ENCODE results near the gene POU2F3. TPM values are rescaled to one million over a fixed set of nuclear protein-coding genes. Genes with fewer than 3 reads are reported as not detected.

POU2F3 gene
- total and polyA plus RNA-seq, 2 of the 13 experiments (the other 11 are each of a cell fraction or from before 2014, with no cell fraction given), result not detected

DNA sequence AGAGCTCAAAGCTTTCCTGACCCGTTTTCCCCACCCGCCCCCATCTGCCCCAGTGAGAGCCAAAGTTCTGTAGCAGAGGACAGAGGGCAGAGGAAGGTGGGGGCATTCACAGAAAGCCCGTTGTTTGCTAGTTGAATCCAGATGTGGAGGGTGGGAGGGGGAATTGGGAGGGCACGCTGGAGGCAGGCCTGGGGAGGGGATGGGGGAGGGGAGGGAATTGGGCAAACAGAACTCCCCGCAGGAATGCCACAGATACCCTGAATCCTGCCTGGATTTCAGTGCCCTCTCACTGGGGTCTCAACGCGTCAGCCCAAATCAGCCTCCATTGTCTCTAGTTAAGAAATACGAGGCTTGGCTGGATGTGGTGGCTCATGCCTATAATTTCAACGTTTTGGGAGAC, 42.0 kb upstream of the POU2F3 start (continued):
- TF ChIP-seq CREM (IDR thresholded peaks at IDR 0.05) (no peak), CREM (CRISPR knock-in tag; IDR thresholded peaks at IDR 0.05) (no peak), CCDC6 (CRISPR knock-in tag; IDR thresholded peaks at IDR 0.05) (no peak), NR2F2 (IDR thresholded peaks at IDR 0.05; ENCODE audit: borderline replicate concordance, low read depth) (0 out of 2 replicates have a peak, but pooled peaks have one; percentile 32), BCL6 (CRISPR knock-in tag; IDR thresholded peaks at IDR 0.05) (no peak), KLF6 (CRISPR knock-in tag; IDR thresholded peaks at IDR 0.05) (no peak), NR2F6 (IDR thresholded peaks at IDR 0.05) (peak; percentile 31; the same call in 1 of the 2 replicates), NR2F6 (CRISPR knock-in tag; IDR thresholded peaks at IDR 0.05) (no peak), TEAD2 (CRISPR knock-in tag; IDR thresholded peaks at IDR 0.05) (no peak), ZNF333 (CRISPR knock-in tag; IDR thresholded peaks at IDR 0.05; ENCODE audit: borderline replicate concordance) (no peak), GFI1 (CRISPR knock-in tag; IDR thresholded peaks at IDR 0.05; ENCODE audit: borderline replicate concordance) (no peak), ZNF484 (CRISPR knock-in tag; IDR thresholded peaks at IDR 0.05; ENCODE audit: borderline replicate concordance, low read depth) (no peak), SP5 (CRISPR knock-in tag; IDR thresholded peaks at IDR 0.05; ENCODE audit: borderline replicate concordance, low read depth) (peak; percentile 20)
- TF ChIP-seq, protein P1, sequence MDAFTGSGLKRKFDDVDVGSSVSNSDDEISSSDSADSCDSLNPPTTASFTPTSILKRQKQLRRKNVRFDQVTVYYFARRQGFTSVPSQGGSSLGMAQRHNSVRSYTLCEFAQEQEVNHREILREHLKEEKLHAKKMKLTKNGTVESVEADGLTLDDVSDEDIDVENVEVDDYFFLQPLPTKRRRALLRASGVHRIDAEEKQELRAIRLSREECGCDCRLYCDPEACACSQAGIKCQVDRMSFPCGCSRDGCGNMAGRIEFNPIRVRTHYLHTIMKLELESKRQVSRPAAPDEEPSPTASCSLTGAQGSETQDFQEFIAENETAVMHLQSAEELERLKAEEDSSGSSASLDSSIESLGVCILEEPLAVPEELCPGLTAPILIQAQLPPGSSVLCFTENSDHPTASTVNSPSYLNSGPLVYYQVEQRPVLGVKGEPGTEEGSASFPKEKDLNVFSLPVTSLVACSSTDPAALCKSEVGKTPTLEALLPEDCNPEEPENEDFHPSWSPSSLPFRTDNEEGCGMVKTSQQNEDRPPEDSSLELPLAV (CRISPR knock-in tag; conservative IDR thresholded peaks at IDR 0.05; ENCODE audit: low read depth), result no peak
- TF ChIP-seq, protein P2, sequence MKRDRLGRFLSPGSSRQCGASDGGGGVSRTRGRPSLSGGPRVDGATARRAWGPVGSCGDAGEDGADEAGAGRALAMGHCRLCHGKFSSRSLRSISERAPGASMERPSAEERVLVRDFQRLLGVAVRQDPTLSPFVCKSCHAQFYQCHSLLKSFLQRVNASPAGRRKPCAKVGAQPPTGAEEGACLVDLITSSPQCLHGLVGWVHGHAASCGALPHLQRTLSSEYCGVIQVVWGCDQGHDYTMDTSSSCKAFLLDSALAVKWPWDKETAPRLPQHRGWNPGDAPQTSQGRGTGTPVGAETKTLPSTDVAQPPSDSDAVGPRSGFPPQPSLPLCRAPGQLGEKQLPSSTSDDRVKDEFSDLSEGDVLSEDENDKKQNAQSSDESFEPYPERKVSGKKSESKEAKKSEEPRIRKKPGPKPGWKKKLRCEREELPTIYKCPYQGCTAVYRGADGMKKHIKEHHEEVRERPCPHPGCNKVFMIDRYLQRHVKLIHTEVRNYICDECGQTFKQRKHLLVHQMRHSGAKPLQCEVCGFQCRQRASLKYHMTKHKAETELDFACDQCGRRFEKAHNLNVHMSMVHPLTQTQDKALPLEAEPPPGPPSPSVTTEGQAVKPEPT (CRISPR knock-in tag; IDR thresholded peaks at IDR 0.05; ENCODE audit: low read depth), result no peak
- TF ChIP-seq, protein P3, sequence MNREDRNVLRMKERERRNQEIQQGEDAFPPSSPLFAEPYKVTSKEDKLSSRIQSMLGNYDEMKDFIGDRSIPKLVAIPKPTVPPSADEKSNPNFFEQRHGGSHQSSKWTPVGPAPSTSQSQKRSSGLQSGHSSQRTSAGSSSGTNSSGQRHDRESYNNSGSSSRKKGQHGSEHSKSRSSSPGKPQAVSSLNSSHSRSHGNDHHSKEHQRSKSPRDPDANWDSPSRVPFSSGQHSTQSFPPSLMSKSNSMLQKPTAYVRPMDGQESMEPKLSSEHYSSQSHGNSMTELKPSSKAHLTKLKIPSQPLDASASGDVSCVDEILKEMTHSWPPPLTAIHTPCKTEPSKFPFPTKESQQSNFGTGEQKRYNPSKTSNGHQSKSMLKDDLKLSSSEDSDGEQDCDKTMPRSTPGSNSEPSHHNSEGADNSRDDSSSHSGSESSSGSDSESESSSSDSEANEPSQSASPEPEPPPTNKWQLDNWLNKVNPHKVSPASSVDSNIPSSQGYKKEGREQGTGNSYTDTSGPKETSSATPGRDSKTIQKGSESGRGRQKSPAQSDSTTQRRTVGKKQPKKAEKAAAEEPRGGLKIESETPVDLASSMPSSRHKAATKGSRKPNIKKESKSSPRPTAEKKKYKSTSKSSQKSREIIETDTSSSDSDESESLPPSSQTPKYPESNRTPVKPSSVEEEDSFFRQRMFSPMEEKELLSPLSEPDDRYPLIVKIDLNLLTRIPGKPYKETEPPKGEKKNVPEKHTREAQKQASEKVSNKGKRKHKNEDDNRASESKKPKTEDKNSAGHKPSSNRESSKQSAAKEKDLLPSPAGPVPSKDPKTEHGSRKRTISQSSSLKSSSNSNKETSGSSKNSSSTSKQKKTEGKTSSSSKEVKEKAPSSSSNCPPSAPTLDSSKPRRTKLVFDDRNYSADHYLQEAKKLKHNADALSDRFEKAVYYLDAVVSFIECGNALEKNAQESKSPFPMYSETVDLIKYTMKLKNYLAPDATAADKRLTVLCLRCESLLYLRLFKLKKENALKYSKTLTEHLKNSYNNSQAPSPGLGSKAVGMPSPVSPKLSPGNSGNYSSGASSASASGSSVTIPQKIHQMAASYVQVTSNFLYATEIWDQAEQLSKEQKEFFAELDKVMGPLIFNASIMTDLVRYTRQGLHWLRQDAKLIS (CRISPR knock-in tag; IDR thresholded peaks at IDR 0.05), result no peak
- TF ChIP-seq, protein P4, sequence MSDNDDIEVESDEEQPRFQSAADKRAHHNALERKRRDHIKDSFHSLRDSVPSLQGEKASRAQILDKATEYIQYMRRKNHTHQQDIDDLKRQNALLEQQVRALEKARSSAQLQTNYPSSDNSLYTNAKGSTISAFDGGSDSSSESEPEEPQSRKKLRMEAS (IDR thresholded peaks at IDR 0.05), result no peak; the same call in 1 of the 2 replicates
